Erythroblast (primary cell): ENCODE results near the gene LRMDA.

ENCODE experiments used
- GATA1 ChIP-seq: IDR thresholded peaks from 2 replicates; pipeline ENCODE4 v1.6.1; 2011; ENCODE audit warnings: low read depth, mild to moderate bottlenecking, control low read depth, low read length, moderate library complexity
- POLR2A ChIP-seq: IDR thresholded peaks from 2 replicates; pipeline ENCODE4 v1.6.1; 2011; ENCODE audit warnings: mild to moderate bottlenecking, low read length

DNA sequence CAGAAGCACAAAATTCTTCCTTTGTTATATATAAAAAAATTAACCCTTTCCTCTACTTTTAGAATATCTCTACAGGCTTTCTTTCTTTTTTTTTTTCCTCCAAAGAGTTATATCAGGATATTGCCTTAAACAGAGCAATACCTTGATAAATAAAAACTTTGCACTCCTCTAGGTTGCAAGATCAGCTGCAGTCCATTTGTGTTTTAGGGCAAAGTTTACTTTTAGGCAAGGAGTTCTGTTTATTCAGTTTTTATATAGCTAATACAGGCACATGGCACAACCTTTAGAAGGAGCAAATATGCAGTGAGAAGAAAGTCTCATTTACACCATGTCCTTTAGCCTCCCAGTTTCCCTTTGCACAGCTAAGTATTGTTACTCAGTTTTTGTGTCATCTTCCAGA, 10.3 kb downstream of the LRMDA start:
- TF ChIP-seq POLR2A, result no peak
- no peak for TF ChIP-seq GATA1
